Left forelimb (tissue), 1 donor: ENCODE results near the gene DMRTC2.

ENCODE experiments used
- DNase-seq: peaks from one replicate; pipeline ENCODE4 v3.0.0-alpha.2; 2018; ENCODE audit warnings: low spot score

Gene DMRTC2

DNA sequence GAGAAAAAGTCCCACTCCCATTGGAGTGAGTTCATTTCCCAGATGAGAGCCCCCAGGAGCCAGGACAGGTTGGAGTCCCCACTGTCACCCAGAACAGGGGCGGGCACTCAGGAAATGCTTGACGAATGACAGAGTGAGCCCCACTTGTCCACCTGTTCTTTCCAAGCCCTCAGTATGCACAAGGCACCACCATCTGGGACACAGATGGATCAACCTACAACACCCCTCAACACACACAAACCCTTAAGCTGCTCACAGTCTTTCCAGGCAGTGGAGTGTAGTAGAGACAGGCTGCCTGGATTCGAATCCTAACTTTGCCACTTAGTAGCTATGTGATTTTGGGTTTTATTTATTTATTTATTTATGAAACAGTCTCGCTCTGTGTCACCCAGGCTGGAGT lies 46.1 kb downstream of the DMRTC2 start:
- DNase-seq: no peak

DNA sequence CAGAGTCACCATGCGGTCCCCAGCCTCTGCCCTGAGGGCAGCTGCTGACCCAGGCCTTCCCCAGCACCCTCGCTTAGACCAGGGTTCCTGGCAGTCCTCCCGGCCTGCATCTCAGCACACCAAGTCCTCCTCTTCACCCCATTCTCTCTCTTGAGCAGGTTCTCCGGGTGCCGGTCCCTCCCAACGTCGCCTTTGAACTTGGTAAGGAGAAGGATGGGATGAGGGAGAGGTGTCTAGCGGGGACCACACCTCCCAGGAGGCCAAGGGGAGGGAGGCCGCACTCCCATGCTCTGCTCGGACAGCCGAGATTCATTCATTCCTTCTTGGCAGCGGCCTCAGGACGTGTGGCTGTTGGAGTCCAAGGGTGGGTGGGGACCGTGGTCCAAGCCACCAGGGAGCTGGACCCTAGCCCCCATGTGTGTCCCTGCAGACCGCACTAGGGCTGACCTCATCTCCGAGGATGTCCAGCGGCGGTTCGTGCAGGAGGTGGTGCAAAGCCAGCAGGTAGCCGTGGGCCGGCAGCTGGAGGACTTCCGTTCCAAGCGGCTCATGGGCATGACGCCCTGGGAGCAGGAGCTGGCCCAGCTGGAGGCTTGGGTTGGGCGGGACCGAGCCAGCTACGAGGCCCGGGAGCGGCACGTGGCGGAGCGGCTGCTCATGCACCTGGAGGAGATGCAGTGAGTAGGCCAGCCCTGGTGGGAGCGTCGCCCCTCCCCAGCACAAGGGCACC lies 47.5 kb downstream of the DMRTC2 start:
- no peak for DNase-seq

DNA sequence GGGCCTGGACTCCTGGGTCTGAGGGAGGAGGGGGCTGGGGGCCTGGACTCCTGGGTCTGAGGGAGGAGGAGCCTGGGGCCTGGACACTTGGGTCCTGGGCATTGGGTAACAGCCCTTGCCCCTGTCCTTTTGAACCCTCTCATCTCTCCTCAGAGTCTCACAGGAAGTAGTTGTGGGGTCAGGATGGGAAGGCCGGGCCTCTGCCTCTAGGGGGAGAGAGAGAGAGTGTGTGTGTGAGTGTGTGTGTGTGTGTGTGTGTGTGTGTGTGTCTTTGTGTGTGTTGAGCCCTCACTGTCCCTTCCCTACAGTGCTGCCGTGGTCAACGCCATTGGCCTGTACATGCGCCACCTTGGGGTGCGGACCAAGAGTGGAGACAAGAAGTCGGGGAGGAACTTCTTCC lies 49.1 kb downstream of the DMRTC2 start:
- no peak for DNase-seq

DNA sequence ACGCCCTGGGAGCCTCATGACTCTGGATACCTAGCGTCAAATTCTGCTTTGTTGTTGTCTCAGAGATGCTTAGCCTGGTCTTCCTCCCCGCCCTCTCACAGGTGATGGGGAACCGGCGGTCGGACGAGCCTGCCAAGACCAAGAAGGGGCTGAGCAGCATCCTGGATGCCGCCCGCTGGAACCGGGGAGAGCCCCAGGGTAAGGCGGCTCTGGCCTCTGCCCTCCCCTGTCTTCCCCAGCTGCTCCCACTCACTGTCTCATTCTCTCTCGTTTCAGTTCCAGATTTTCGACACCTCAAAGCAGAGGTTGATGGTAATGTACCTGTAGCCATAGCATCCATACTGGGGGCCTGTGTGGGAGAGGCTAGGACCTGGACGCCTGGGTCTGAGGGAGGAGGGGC lies 49.5 kb downstream of the DMRTC2 start:
- no peak for DNase-seq

DNA sequence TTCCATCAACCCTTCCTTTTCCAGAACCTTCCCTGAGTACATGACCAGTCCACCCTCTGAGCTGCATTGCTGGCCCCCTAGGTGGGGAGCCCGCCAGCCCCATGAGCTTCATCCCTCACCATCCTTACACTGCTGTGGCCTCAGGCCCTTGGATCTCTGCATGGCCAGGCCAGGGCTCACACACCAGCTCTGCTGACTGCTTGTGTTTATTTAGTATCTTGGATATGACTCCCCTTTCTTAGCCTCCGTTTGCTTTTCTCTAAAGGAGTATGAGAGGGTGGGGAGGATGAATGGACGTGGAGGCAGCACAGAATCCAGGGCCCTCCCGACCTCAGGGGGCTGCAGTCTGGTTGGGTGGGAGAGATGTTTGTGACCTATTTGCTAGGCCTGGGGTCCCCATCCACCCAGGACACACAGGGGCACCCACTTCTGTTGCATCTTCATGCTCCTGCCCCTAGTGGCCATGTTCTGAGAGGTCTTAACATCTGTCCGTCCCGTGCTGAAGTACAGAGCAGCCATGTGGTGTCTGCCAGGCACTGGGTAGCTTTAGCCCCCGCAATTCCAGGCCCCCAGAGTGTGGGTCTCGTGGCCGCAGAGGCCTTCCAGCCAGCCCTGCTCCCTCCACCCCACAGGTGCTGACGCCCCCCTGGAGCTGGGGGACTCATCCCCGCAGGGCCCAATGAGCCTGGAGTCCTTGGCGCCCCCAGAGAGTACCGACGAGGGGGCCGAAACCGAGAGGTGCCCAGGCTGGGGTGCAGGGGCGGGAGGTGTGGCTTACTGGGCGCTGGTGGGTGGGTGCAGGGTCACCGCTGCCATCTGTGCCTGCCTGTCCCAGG lies 51.1 kb downstream of the DMRTC2 start:
- DNase-seq: no peak

DNA sequence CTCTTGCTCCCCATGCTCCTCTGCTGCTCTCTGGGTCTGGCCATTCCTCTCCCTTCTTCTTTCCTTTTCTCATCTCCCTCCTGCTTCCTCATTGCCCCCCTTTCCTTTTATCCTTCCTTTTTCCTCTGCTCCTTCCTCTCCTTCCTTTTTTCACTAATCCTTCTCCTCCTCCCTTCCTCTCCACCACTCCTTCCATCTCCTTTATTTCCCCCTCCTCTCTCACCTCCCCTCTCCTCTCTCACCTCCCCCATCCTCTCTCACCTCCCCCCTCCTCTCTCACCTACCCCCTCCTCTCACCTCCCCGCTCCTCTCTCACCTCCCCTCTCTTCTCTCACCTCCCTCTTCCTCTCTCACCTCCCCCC lies 51.7 kb downstream of the DMRTC2 start:
- no peak for DNase-seq

DNA sequence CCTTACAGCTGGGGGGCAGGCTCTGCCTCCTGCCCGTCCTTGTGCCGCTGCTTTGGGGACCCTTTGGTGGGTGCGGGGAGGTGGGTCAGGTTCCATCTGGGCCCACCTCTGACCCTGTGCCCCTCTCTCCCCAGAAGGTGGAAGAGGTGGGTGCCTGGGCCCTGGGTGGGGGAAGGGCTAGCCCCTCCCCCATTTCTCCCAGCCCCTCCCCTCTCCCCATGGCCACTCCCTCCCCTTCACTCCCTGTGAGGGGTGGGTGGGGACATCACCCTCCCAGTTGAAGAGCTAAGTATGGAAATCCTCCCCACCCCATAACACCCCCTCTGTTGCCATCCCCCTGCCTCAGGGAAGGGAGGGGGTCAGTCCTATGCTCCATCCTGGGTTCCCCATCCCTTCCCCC lies 52.3 kb downstream of the DMRTC2 start:
- no peak for DNase-seq

DNA sequence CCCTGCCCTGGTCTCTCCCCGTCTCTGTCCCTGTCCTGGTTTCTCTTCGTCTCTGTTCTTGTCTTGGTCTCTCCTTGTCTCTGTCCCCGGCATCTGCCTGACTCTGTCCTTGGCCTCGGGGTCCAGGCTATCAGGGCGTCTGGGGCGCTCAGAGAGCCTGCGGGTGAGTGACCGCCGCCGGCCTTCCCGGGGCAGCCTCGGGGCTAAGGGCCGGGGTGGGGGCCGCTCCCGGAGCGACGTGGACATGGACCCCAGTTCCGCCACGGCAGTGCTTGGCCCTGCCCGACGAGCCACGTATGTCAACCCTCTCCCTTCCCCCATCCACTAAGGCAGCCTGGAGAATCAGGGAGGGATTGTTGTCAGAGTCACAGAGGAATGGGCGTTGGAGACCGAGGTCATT lies 53.0 kb downstream of the DMRTC2 start:
- DNase-seq: no peak

DNA sequence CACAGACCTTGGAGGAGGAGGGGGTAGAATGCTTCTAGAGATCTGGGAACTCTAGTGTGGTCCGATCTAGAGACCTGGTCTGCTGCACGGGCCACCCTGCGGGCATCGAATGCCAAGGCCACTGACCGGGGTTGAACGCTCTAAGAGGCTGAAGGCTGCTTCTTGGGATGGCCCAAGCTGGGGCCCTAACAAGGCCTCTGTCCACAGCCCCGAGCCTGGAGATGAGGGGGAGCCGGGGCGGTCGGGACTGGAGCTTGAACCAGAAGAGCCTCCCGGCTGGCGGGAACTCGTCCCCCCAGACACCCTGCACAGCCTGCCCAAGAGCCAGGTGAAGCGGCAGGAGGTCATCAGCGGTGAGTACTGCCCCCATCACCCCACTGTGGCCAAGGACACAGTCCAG lies 53.4 kb downstream of the DMRTC2 start:
- DNase-seq: no peak
